GM12878 (cell line): ENCODE measurements around the gene COL19A1.

Experiments used
- BMI1 ChIP-seq: fragments of 450-650 bp; IDR thresholded peaks from 2 replicates; pipeline ENCODE4 v1.6.1; 2016; ENCODE audit warnings: mild to moderate bottlenecking, moderate library complexity, borderline replicate concordance
- HDGF ChIP-seq: fragments of 450-650 bp; IDR thresholded peaks from 2 replicates; pipeline ENCODE4 v1.6.1; 2016; ENCODE audit warnings: antibody characterized with exemption
- RAD21 ChIP-seq: IDR thresholded peaks from 2 replicates; pipeline ENCODE4 v1.6.1; 2011; ENCODE audit warnings: mild to moderate bottlenecking, low read depth, low read length, moderate library complexity; ENCODE audit not compliant: insufficient read depth
- SMAD1 ChIP-seq: fragments of 450-650 bp; IDR thresholded peaks from 2 replicates; pipeline ENCODE4 v1.6.1; 2018; ENCODE audit warnings: mild to moderate bottlenecking, low read depth; ENCODE audit not compliant: partially characterized antibody

DNA sequence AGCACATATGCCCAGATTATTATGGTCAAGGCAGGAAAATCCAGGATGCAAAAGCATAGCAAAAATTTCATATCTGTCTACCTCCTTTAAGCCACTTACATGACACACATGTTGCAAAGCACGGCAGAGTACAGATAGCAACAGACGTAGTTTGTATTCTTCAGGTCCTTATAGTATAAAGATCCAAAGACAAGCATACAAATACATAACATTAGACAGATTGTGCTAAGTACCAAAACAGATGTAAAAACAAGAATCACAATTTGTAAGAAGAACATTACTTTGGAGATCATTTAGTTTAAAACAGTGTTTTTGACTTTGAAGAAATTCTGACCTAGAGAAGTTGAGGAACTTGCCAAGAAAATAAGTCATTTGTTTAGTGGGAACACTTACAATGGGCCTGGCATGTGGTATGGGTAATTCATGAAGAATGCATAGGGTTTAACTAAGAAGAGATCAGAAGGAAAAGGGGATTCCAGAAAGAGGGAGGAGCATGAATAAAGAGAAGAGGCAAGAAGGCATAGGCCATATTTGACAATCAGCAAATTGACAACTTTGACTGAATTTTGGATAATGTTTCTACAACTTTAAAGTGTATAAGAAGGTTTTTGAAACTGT lies 39.0 kb upstream of the COL19A1 start:
- TF ChIP-seq RAD21: no peak
- no peak for TF ChIP-seq SMAD1
- TF ChIP-seq HDGF: no peak
- no peak for TF ChIP-seq BMI1
